WERI-Rb-1 (cell line): ENCODE data around the gene SCFD2.

Experiments
- DNase-seq: peaks from one replicate; pipeline ENCODE4 v3.0.0-alpha.2; 2020
- H3K27ac ChIP-seq: fragments of 250-450 bp; sonication (Bioruptor Pico); 2 replicates; pipeline ENCODE4 v1.5.1; 2020; ENCODE audit warnings: mild to moderate bottlenecking, moderate library complexity
- H3K27me3 ChIP-seq: fragments of 250-450 bp; sonication (Bioruptor Pico); 2 replicates; pipeline ENCODE4 v1.5.1; 2021; ENCODE audit warnings: mild to moderate bottlenecking, low read depth, moderate library complexity; ENCODE audit not compliant: insufficient read depth, severe bottlenecking
- H3K36me3 ChIP-seq: fragments of 250-450 bp; sonication (Bioruptor Pico); 2 replicates; pipeline ENCODE4 v1.5.1; 2020; ENCODE audit warnings: mild to moderate bottlenecking, moderate library complexity
- H3K4me3 ChIP-seq: 2 replicates; pipeline ENCODE4 v1.5.1; 2011; ENCODE audit warnings: low read depth, mild to moderate bottlenecking, control low read depth, low read length
- H3K9me3 ChIP-seq: fragments of 250-450 bp; sonication (Bioruptor Pico); 2 replicates; pipeline ENCODE4 v1.5.1; 2021; ENCODE audit warnings: mild to moderate bottlenecking, moderate library complexity; ENCODE audit not compliant: severe bottlenecking
- CTCF ChIP-seq: IDR thresholded peaks from 2 replicates; pipeline ENCODE4 v1.5.1; 2011; ENCODE audit warnings: low read depth, mild to moderate bottlenecking, control low read depth, inconsistent platforms, low read length

The SCFD2 gene

GRCh38 chr4:53130896-53131561 lies 234.8 kb downstream of the SCFD2 start:
- Histone ChIP-seq H3K9me3 (no peaks in the 10 kb centered on the region), H3K27me3 (no peaks in the 10 kb centered on the region), H3K4me3 (no peak overlapping the region), H3K36me3 (no peaks in the 10 kb centered on the region), H3K27ac (no peak overlapping the region)
- TF ChIP-seq CTCF: no peak
- no peak for DNase-seq

- no peak for TF ChIP-seq CTCF
- no peak overlapping the region for H3K27ac ChIP-seq
- no peaks in the 10 kb centered on the region for H3K9me3 ChIP-seq
- no peaks in the 10 kb centered on the region for H3K36me3 ChIP-seq
- no peaks in the 10 kb centered on the region for H3K27me3 ChIP-seq
- no peak for DNase-seq
- H3K4me3 ChIP-seq: no peak overlapping the region
Measured at GRCh38 chr4:53128706-53129357, 237.0 kb downstream of the SCFD2 start.

- no peak for DNase-seq
- Histone ChIP-seq H3K9me3 (no peaks in the 10 kb centered on the region), H3K27me3 (no peaks in the 10 kb centered on the region), H3K4me3 (no peak overlapping the region), H3K27ac (no peak overlapping the region), H3K36me3 (no peaks in the 10 kb centered on the region)
- TF ChIP-seq CTCF: no peak
Measured at GRCh38 chr4:53128231-53128630, 237.6 kb downstream of the SCFD2 start.

- Histone ChIP-seq H3K27ac (no peak overlapping the region), H3K27me3 (no peaks in the 10 kb centered on the region), H3K36me3 (no peaks in the 10 kb centered on the region), H3K9me3 (no peaks in the 10 kb centered on the region), H3K4me3 (no peak overlapping the region)
- no peak for TF ChIP-seq CTCF
- DNase-seq: no peak
Measured at GRCh38 chr4:53127365-53127764, 238.5 kb downstream of the SCFD2 start.

GRCh38 chr4:53126099-53126498 lies 239.8 kb downstream of the SCFD2 start:
- no peak for DNase-seq
- Histone ChIP-seq H3K4me3 (no peak overlapping the region), H3K27ac (no peak overlapping the region), H3K9me3 (no peaks in the 10 kb centered on the region), H3K36me3 (no peaks in the 10 kb centered on the region), H3K27me3 (no peaks in the 10 kb centered on the region)
- TF ChIP-seq CTCF: no peak
